WI38 (cell line): ENCODE results near the gene AMD1.

ENCODE experiments used
- H3K4me3 ChIP-seq: 2 replicates; pipeline ENCODE4 v1.5.1; 2011; ENCODE audit warnings: low read depth, mild to moderate bottlenecking, control low read depth, low read length
- CTCF ChIP-seq: IDR thresholded peaks from 2 replicates; pipeline ENCODE4 v1.5.1; 2012; ENCODE audit warnings: low read depth, mild to moderate bottlenecking, control low read depth, low read length

Gene AMD1

DNA sequence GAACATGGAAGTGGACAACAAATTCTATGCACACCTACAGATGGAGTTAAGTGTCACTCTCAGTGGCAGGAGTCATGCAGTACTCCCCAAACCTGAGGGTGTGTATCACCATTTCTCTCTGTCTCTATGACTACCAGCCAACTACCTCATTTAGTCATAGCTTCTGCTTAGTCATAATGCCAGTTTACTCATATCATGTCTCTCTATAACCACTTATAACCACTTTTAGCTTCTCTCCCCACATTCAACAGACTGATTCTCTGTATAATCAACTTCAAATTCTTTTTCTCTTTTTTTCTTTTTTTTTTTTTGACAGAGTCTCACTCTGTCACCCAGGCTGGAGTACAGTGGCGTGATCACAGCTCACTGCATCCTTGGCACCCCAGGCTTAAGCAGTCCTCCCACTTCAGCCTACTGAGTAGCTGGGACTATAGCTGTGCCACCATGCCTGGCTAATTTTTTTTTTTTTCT, 70.1 kb downstream of the AMD1 start:
- no peak overlapping the region for H3K4me3 ChIP-seq
- TF ChIP-seq CTCF: no peak
